GM10847 (cell line): Measurements from ENCODE around the gene TCHP.

Experiments used
- POLR2A ChIP-seq: IDR thresholded peaks from 2 replicates; pipeline ENCODE4 v1.6.1; 2011; ENCODE audit not compliant: insufficient read length; ENCODE audit errors: extremely low read depth

The TCHP gene

GRCh38 chr12:109944561-109945359 lies 44.7 kb downstream of the TCHP start:
- TF ChIP-seq POLR2A = no peak

DNA sequence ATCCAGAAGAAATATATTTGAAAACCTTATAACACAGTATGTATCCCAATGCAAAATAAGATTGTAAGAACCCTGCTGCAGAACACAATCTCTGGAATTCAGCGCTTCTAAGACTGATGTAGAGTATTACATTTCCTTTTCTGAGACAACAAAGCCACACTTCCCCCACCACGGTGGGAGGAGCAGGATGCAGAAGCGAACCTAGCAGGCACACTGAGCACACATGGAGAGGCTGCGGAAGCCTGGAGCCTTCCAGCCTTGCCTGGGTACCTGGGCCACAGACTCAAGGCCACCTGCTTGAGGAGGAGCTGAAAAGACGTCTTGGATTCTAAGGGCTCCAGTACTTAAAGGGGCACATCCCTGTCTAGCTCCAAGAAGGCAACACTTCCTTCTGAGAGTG lies 46.4 kb downstream of the TCHP start:
- TF ChIP-seq POLR2A = no peak

GRCh38 chr12:109946913-109947312 lies 46.8 kb downstream of the TCHP start:
- no peak for TF ChIP-seq POLR2A

GRCh38 chr12:109947521-109947920 lies 47.4 kb downstream of the TCHP start:
- TF ChIP-seq POLR2A = no peak

DNA sequence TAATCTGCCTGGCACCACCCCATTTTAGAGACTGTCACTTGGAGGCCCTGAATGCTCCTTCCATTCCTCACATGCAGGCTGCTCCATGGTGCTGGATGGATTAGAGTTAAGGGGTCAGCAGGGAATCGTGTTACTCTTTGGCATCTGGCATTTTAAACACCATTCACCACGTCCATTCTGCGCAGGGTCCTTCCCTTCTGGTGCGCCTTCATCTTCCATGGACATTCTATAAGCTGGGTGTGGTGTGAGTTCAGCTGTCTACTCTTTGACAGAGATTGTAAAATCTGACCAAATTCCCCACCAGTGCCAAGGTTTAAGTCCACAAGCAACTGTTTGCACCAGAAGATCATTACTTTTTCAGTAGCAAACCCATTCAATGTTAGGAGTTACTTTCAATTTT lies 48.3 kb downstream of the TCHP start:
- no peak for TF ChIP-seq POLR2A

DNA sequence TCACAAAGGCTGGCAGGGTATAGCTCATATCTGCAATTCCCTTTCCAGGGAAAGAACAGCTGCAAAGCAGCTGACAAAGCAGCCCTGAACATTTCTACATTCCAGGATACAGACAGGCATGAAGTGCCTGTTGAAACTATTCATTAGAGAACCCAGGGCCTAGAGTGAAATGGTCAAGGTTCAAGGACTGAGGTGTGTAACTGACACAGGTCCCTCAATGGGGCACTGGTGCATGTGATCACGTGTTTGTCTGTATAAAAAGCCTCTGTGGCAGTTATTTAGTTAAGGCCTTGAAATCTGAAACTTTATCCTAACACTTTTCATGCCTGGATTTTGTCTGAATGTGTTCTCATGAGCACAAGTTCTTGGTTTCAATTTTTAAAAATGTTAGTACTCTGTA lies 49.0 kb downstream of the TCHP start:
- TF ChIP-seq POLR2A = no peak

GRCh38 chr12:109950625-109951024 lies 50.6 kb downstream of the TCHP start:
- TF ChIP-seq POLR2A = no peak

DNA sequence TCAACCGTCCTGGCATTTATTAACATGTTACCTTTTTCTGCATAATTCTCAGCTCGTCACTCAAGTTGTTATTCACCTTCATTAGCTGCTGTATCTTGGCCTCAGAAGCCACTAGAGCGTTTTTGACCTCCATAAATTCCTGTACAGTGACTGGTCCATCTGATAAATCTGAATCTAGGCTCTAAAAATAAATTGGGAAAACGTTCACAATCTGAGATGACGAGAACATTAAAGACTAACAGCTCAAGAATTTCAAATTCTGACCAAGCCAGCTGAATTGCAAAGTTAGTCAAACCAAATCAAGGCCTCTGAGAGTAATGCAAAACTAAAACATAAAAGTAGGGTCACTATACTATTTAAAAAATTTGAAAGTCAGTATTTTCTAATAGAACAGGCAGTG lies 51.1 kb downstream of the TCHP start:
- TF ChIP-seq POLR2A = no peak

GRCh38 chr12:109951751-109952150 lies 51.7 kb downstream of the TCHP start:
- no peak for TF ChIP-seq POLR2A

GRCh38 chr12:109952160-109952858 lies 52.2 kb downstream of the TCHP start:
- TF ChIP-seq POLR2A = no peak

- no peak for TF ChIP-seq POLR2A
Measured at GRCh38 chr12:109952873-109953272, 52.8 kb downstream of the TCHP start.

- TF ChIP-seq POLR2A = no peak
Measured at GRCh38 chr12:109953656-109954055, 53.6 kb downstream of the TCHP start.

GRCh38 chr12:109958374-109958773 lies 58.3 kb downstream of the TCHP start:
- TF ChIP-seq POLR2A = no peak

DNA sequence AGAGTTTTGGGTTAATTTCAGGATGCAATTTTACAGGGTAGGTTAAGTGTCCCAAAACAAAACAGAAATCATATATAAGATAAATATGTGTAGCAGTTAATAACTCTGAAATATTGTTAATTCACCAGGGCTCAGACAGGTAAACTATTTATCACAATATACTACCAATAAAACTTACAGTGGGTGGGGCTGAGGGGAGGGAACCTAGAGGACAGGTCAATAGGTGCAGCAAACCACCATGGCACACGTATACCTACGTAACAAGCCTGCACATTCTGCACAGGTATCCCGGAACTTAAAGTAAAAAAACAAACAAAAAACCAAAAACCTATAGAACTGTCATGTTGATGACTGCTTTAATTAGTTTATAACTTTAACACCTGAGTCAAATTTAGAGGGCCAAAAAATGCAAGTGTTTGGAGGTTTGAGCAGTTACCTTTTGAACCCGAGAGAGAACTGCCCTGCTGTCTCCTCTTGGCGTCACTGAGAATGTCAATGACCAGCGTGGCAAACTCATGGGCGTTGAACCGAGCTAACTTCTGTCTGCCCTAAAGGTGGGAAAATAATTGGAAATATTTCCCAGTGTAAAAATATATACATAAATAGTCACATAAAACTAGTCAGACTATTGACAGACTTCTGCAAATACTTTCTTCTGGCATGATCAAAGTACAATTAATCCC lies 59.5 kb downstream of the TCHP start:
- TF ChIP-seq POLR2A = no peak

- TF ChIP-seq POLR2A = no peak
Measured at GRCh38 chr12:109961201-109961600, 61.1 kb downstream of the TCHP start.

DNA sequence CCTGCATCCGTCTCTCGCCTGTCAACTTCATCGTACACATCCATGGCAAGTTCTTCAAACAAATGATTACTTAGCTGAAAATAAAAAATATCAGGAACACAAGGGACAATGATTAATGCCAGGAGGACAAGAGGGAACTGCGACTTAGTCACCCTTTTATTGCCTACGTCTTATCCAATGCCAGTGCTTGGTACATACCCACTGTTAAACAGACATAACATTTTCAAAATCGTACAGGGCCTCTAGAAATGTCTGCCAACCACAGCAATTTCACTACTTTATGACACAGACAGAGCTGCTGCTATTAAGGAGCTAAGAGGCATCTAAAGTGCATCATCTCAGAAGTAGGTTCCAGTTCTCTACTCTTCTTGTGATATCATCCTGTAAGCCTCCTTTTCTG lies 61.5 kb downstream of the TCHP start:
- TF ChIP-seq POLR2A = no peak
